Neural progenitor cell (in vitro differentiated cells): ENCODE measurements around the gene C8A.

Source experiments
- CTCF ChIP-seq: fragments of 200-600 bp; sonication (generic); IDR thresholded peaks from 2 replicates; pipeline ENCODE4 v1.5.1; 2017; ENCODE audit warnings: antibody characterized with exemption, mild to moderate bottlenecking
- EZH2 ChIP-seq: fragments of 200-600 bp; sonication (generic); IDR thresholded peaks from 2 replicates; pipeline ENCODE4 v1.6.1; 2017; ENCODE audit warnings: antibody characterized with exemption, mild to moderate bottlenecking, moderate library complexity
- EZH2phosphoT487 ChIP-seq: fragments of 200-600 bp; sonication (generic); IDR thresholded peaks from 2 replicates; pipeline ENCODE4 v1.6.1; 2017; ENCODE audit warnings: antibody characterized with exemption

GRCh38 chr1:56931686-56932085 lies 77.1 kb downstream of the C8A start:
- TF ChIP-seq CTCF = no peak
- TF ChIP-seq EZH2 = no peak
- no peak for TF ChIP-seq EZH2phosphoT487
